Gastroesophageal sphincter (tissue), 4 donors: ENCODE data around the gene NEU1. TPM values are rescaled to one million over a fixed set of nuclear protein-coding genes. Genes with fewer than 3 reads are reported as not detected.

Experiments
- ATAC-seq: fragments of 150-250 bp; one replicate; pipeline ENCODE4 v1.9.1; 2016; ENCODE audit warnings: mild to moderate bottlenecking, moderate library complexity
- H3K27ac ChIP-seq, 4 donors: fragments of 200-600 bp; sonication (generic) in 3 of 4; 1 replicate in 3 of 4; 2 replicates in 1 of 4; pipeline ENCODE4 v1.5.1; 2016 to 2019
- H3K27me3 ChIP-seq: fragments of 200-600 bp; sonication (generic); one replicate; pipeline ENCODE4 v1.5.1; 2019
- H3K36me3 ChIP-seq, 2 donors: fragments of 200-600 bp; sonication (generic); one replicate each; pipeline ENCODE4 v1.5.1; 2019; ENCODE audit warnings: control low read depth in 1 of 2
- H3K4me1 ChIP-seq, 3 donors: fragments of 200-600 bp; sonication (generic); 1 replicate in 2 of 3; 2 replicates in 1 of 3; pipeline ENCODE4 v1.5.1; 2016 to 2019; ENCODE audit warnings: control low read depth in 2 of 3
- H3K4me3 ChIP-seq, 2 donors: fragments of 200-600 bp; sonication (generic); one replicate each; pipeline ENCODE4 v1.5.1; 2019; ENCODE audit warnings: mild to moderate bottlenecking in 1 of 2, moderate library complexity in 1 of 2
- H3K9me3 ChIP-seq, 3 donors: fragments of 200-600 bp; sonication (generic); one replicate each; pipeline ENCODE4 v1.5.1; 2017 to 2019; ENCODE audit warnings: control low read depth in 2 of 3
- CTCF ChIP-seq, 4 experiments: fragments of 200-600 bp in 2 of 4; fragments of 450-650 bp in 2 of 4; sonication (generic) in 1 of 4; IDR thresholded peaks; one replicate each; pipeline ENCODE4 v1.5.1; 2017 to 2019; ENCODE audit warnings: antibody characterized with exemption in 4 of 4, mild to moderate bottlenecking in 2 of 4, moderate library complexity in 2 of 4
- EP300 ChIP-seq: sonication (generic); formaldehyde crosslinking; IDR thresholded peaks from one replicate; pipeline ENCODE4 v1.6.1; 2017; ENCODE audit warnings: antibody characterized with exemption, mild to moderate bottlenecking
- POLR2A ChIP-seq, 2 donors: fragments of 450-650 bp; IDR thresholded peaks; one replicate each; pipeline ENCODE4 v1.6.1; 2017; ENCODE audit warnings: antibody characterized with exemption in 2 of 2, mild to moderate bottlenecking in 2 of 2, moderate library complexity in 1 of 2
- POLR2AphosphoS5 ChIP-seq: sonication (generic); formaldehyde crosslinking; IDR thresholded peaks from one replicate; pipeline ENCODE4 v1.6.1; 2017; ENCODE audit warnings: antibody characterized with exemption
- WGBS, 2 donors: methylation state at CpG; one replicate each; pipeline ENCODE4 v1.1.5; 2018; ENCODE audit warnings: low coverage in 1 of 2; 5-methylcytosine and 5-hydroxymethylcytosine counted together
- total RNA-seq, 4 donors: library from RNA; depleted of rRNA; stranded (reverse); fragments of >200 nt; gene quantifications; one replicate each; pipeline ENCODE4 v1.1.0, GENCODE V29; 2016

Gene NEU1
- total RNA-seq, 4 donors from 2014 or later, result 28.2 to 39.1 (median 30.5) TPM

- Histone ChIP-seq H3K4me1 (no peaks in the 10 kb centered on the region), H3K36me3 (peaks cover 0 to 70% of the 10 kb centered on the region in 2 donors)
Observed at GRCh38 chr6:31881136-31881859, 18.7 kb upstream of the NEU1 start.

GRCh38 chr6:31880616-31881015 is 18.0 kb upstream of the NEU1 start:
- Histone ChIP-seq H3K9me3 (no peaks in the 10 kb centered on the region), H3K36me3 (peaks cover 0 to 63% of the 10 kb centered on the region in 2 donors), H3K4me3 (no peak overlapping the region), H3K27ac (no peak overlapping the region), H3K27me3 (no peaks in the 10 kb centered on the region), H3K4me1 (no peaks in the 10 kb centered on the region)
- no peak for ATAC-seq
- WGBS, 2 donors, result 81% methylated on average over 7 of the region's 10 CpGs; no CpG with 5 or more reads in 1 of the 2 donors
- TF ChIP-seq EP300 (no peak), CTCF (IDR thresholded peaks at IDR 0.05) (no peak), POLR2A (IDR thresholded peaks at IDR 0.05) (no peak), POLR2AphosphoS5 (no peak)

More at GRCh38 chr6:31881136-31881859, 18.7 kb upstream of the NEU1 start:
- no peak for ATAC-seq
- Histone ChIP-seq H3K27me3 (no peaks in the 10 kb centered on the region), H3K27ac (no peak overlapping the region), H3K9me3 (no peaks in the 10 kb centered on the region), H3K4me3 (no peak overlapping the region)
- 64 to 67% methylated on average over 8 to 9 of the region's 9 CpGs for WGBS, 2 donors
- no peak for TF ChIP-seq POLR2A (IDR thresholded peaks at IDR 0.05)
- no peak for TF ChIP-seq POLR2AphosphoS5
- no peak for TF ChIP-seq EP300
- no peak for TF ChIP-seq CTCF (IDR thresholded peaks at IDR 0.05)

- H3K36me3 ChIP-seq, result peaks cover 0 to 56% of the 10 kb centered on the region in 2 donors
- ATAC-seq, result no peak
- H3K9me3 ChIP-seq, result no peaks in the 10 kb centered on the region
- 40 to 100% methylated on average over 1 to 2 of the region's 10 CpGs for WGBS, 2 donors
- no peaks in the 10 kb centered on the region for H3K4me1 ChIP-seq
- H3K4me3 ChIP-seq, result no peak overlapping the region
- no peaks in the 10 kb centered on the region for H3K27me3 ChIP-seq
- H3K27ac ChIP-seq, result no peak overlapping the region
- TF ChIP-seq POLR2A (IDR thresholded peaks at IDR 0.05) (no peak), EP300 (no peak), CTCF (IDR thresholded peaks at IDR 0.05) (no peak), POLR2AphosphoS5 (no peak)
Observed at GRCh38 chr6:31879901-31880300, 17.3 kb upstream of the NEU1 start.

- no peak overlapping the region for H3K27ac ChIP-seq
- TF ChIP-seq EP300 (no peak), CTCF (IDR thresholded peaks at IDR 0.05) (no peak), POLR2AphosphoS5 (no peak), POLR2A (IDR thresholded peaks at IDR 0.05) (no peak)
- no peaks in the 10 kb centered on the region for H3K9me3 ChIP-seq
- H3K27me3 ChIP-seq, result no peaks in the 10 kb centered on the region
- no peak for ATAC-seq
- peaks cover 0 to 48% of the 10 kb centered on the region in 2 donors for H3K36me3 ChIP-seq
- H3K4me1 ChIP-seq, result no peaks in the 10 kb centered on the region
- WGBS, 2 donors, result 83 to 93% methylated on average over 2 to 9 of the region's 13 CpGs
- no peak overlapping the region for H3K4me3 ChIP-seq
Observed at GRCh38 chr6:31879143-31879542, 16.5 kb upstream of the NEU1 start.

GRCh38 chr6:31878726-31879125 is 16.1 kb upstream of the NEU1 start, which contains the start of gene SLC44A4:
SLC44A4 (minus strand) TSS chr6:31878997; CDS start chr6:31878980, 17 bp downstream.
- Histone ChIP-seq H3K9me3 (no peaks in the 10 kb centered on the region), H3K4me1 (no peaks in the 10 kb centered on the region), H3K27me3 (no peaks in the 10 kb centered on the region), H3K4me3 (no peak within 1 kb of the TSS), H3K36me3 (peaks cover 0 to 44% of the 10 kb centered on the region in 2 donors), H3K27ac (no peak within 1 kb of the TSS)
- WGBS, 2 donors, result 52 to 63% methylated on average over 6 to 8 of the region's 18 CpGs
- no peak for TF ChIP-seq POLR2AphosphoS5
- no peak for TF ChIP-seq POLR2A (IDR thresholded peaks at IDR 0.05)
- TF ChIP-seq EP300, result no peak
- TF ChIP-seq CTCF (IDR thresholded peaks at IDR 0.05), result no peak
- no peak for ATAC-seq
